ENCODE measurements around the gene INSIG1.

INSIG1 gene

GRCh38 chr7:155299535-155300202 lies 2.0 kb downstream of the INSIG1 start:
- Histone ChIP-seq H3K4me3 (peak overlapping the region; percentile 87 to 99 (median 94)), H3K9ac (peak overlapping the region; percentile 64 to 97 (median 75)), H3K4me2 (peak overlapping the region; percentile 90 to 99 (median 96)), H3K4me1 (peaks cover 39 to 54% (median 43%) of the 10 kb centered on the region in 10 experiments), H3K36me3 (peaks cover 33 to 52% (median 46%) of the 10 kb centered on the region in 11 experiments), H3K27me3 (no peaks in the 10 kb centered on the region), H3K9me3 (replicated peaks in 1 of 11) (no peaks in the 10 kb centered on the region), H3K27ac (peak overlapping the region; percentile 54 to 97 (median 69)), H4K20me1 (peaks cover 22 to 61% (median 55%) of the 10 kb centered on the region in 11 experiments; a peak in 20 of 22 replicates)
- no peak for TF ChIP-seq Cebpa-rat (IDR thresholded peaks at IDR 0.05)

GRCh38 chr7:155300641-155301452 lies 3.2 kb downstream of the INSIG1 start:
- Histone ChIP-seq H3K36me3 (peaks cover 42 to 64% (median 58%) of the 10 kb centered on the region in 11 experiments), H3K9me3 (replicated peaks in 1 of 11) (no peaks in the 10 kb centered on the region), H3K4me2 (peak overlapping the region; percentile 90 to 99 (median 96)), H4K20me1 (peaks cover 22 to 73% (median 66%) of the 10 kb centered on the region in 11 experiments; a peak in 20 of 22 replicates), H3K27ac (peak overlapping the region in 4 of 11 experiments; percentile 10 to 97 (median 16); a peak in 4 of 22 replicates), H3K9ac (peak overlapping the region; percentile 47 to 97 (median 75); a peak in 19 of 22 replicates), H3K4me1 (peaks cover 35 to 57% (median 44%) of the 10 kb centered on the region in 10 experiments), H3K4me3 (peak overlapping the region; percentile 87 to 99 (median 94)), H3K27me3 (no peaks in the 10 kb centered on the region)
- no peak for TF ChIP-seq Cebpa-rat (IDR thresholded peaks at IDR 0.05)

GRCh38 chr7:155303039-155303593 lies 5.4 kb downstream of the INSIG1 start:
- Histone ChIP-seq H3K27ac (no peak overlapping the region), H3K4me3 (no peak overlapping the region), H3K36me3 (peaks cover 63 to 86% (median 81%) of the 10 kb centered on the region in 11 experiments), H3K9ac (no peak overlapping the region), H3K4me1 (peaks cover 34 to 58% (median 45%) of the 10 kb centered on the region in 10 experiments), H3K4me2 (no peak overlapping the region), H3K9me3 (replicated peaks in 1 of 11) (no peaks in the 10 kb centered on the region), H4K20me1 (peaks cover 22 to 92% (median 84%) of the 10 kb centered on the region in 11 experiments; a peak in 20 of 22 replicates), H3K27me3 (no peaks in the 10 kb centered on the region)
- no peak for TF ChIP-seq Cebpa-rat (IDR thresholded peaks at IDR 0.05)

GRCh38 chr7:155303897-155304296 lies 6.2 kb downstream of the INSIG1 start:
- Histone ChIP-seq H3K9me3 (replicated peaks in 1 of 11) (no peaks in the 10 kb centered on the region), H3K36me3 (peaks cover 71 to 94% (median 88%) of the 10 kb centered on the region in 11 experiments), H3K4me2 (no peak overlapping the region), H4K20me1 (peaks cover 22 to 93% (median 81%) of the 10 kb centered on the region in 11 experiments; a peak in 20 of 22 replicates), H3K9ac (no peak overlapping the region), H3K27me3 (no peaks in the 10 kb centered on the region), H3K4me3 (no peak overlapping the region), H3K4me1 (peaks cover 34 to 53% (median 45%) of the 10 kb centered on the region in 10 experiments), H3K27ac (no peak overlapping the region)
- TF ChIP-seq Cebpa-rat (IDR thresholded peaks at IDR 0.05), result no peak

GRCh38 chr7:155305231-155305904 lies 7.7 kb downstream of the INSIG1 start:
- H3K4me3 ChIP-seq, result no peak overlapping the region
- H4K20me1 ChIP-seq, result peaks cover 9 to 86% (median 67%) of the 10 kb centered on the region in 11 experiments; a peak in 20 of 22 replicates
- H3K4me2 ChIP-seq, result peak overlapping the region in 8 of 11 experiments; percentile 31 to 62 (median 52); a peak in 14 of 22 replicates
- H3K27me3 ChIP-seq, result no peaks in the 10 kb centered on the region
- H3K9me3 ChIP-seq (replicated peaks in 1 of 11), result no peaks in the 10 kb centered on the region
- H3K4me1 ChIP-seq, result peaks cover 25 to 43% (median 34%) of the 10 kb centered on the region in 10 experiments
- peaks cover 86 to 98% (median 98%) of the 10 kb centered on the region in 11 experiments for H3K36me3 ChIP-seq
- H3K9ac ChIP-seq, result peak overlapping the region in 2 of 11 experiments; percentile 4 to 28; a peak in 2 of 22 replicates
- peak overlapping the region in 2 of 11 experiments; percentile 1 to 7; a peak in 2 of 22 replicates for H3K27ac ChIP-seq
- TF ChIP-seq Cebpa-rat (IDR thresholded peaks at IDR 0.05), result no peak

- H3K4me2 ChIP-seq, result peak overlapping the region; percentile 31 to 62 (median 48); a peak in 19 of 22 replicates
- peaks cover 0 to 73% (median 54%) of the 10 kb centered on the region in 11 experiments; a peak in 16 of 22 replicates for H4K20me1 ChIP-seq
These were observed 9.2 kb downstream of the INSIG1 start for GRCh38 chr7:155306673-155307470.

GRCh38 chr7:155308330-155309020 lies 10.8 kb downstream of the INSIG1 start:
- Histone ChIP-seq H3K4me1 (peaks cover 12 to 31% (median 22%) of the 10 kb centered on the region in 10 experiments), H3K27ac (no peak overlapping the region), H3K9me3 (replicated peaks in 1 of 11) (peaks cover 0 to 6% (median 0%) of the 10 kb centered on the region in 11 experiments; a peak in 8 of 22 replicates), H3K36me3 (peaks cover 69 to 87% (median 75%) of the 10 kb centered on the region in 11 experiments), H3K4me3 (no peak overlapping the region), H3K4me2 (no peak overlapping the region), H3K27me3 (no peaks in the 10 kb centered on the region), H4K20me1 (peaks cover 0 to 57% (median 39%) of the 10 kb centered on the region in 11 experiments; a peak in 16 of 22 replicates), H3K9ac (no peak overlapping the region)
- no peak for TF ChIP-seq Cebpa-rat (IDR thresholded peaks at IDR 0.05)

More at GRCh38 chr7:155306673-155307470, 9.2 kb downstream of the INSIG1 start:
- Histone ChIP-seq H3K27ac (peak overlapping the region in 2 of 11 experiments; percentile 2 to 32; a peak in 1 of 22 replicates), H3K27me3 (no peaks in the 10 kb centered on the region), H3K9ac (no peak overlapping the region; a peak in 1 of 22 replicates), H3K36me3 (peaks cover 85 to 95% (median 91%) of the 10 kb centered on the region in 11 experiments), H3K4me3 (no peak overlapping the region), H3K9me3 (replicated peaks in 1 of 11) (no peaks in the 10 kb centered on the region), H3K4me1 (peaks cover 12 to 31% (median 22%) of the 10 kb centered on the region in 10 experiments)
- TF ChIP-seq Cebpa-rat (IDR thresholded peaks at IDR 0.05), result no peak
